HepG2 (cell line): ENCODE data around the gene GFAP. TPM values are rescaled to one million over a fixed set of nuclear protein-coding genes. Genes with fewer than 3 reads are reported as not detected.

Experiments
- ATAC-seq: fragments of 200-7000 bp; cut with Tn5 transposase; 3 replicates; pipeline ENCODE4 v1.9.1; 2020; ENCODE audit warnings: mild to moderate bottlenecking, moderate library complexity
- BruUV-seq: library from RNA; stranded (reverse); fragments of 400-500 nt; replicated peaks from 2 replicates; lab custom pipeline; 2021; lab: Mats Ljungman, UMichigan
- CTCF ChIA-PET: fragments of 300-600 bp; formaldehyde crosslinking; extraction: SDS; loops from one replicate; lab custom pipeline; 2021; ENCODE audit warnings: low total read pairs, inconsistent platforms, low intra/inter-chr PET ratio; lab: Yijun Ruan, JAX
- POLR2A ChIA-PET: fragments of 350-600 bp; sonication (Branson Sonifier 250); formaldehyde crosslinking; loops from one replicate; lab custom pipeline; 2020; ENCODE audit warnings: antibody characterized with exemption, inconsistent platforms; lab: Yijun Ruan, JAX
- DNase-seq: peaks from one replicate; pipeline ENCODE4 v3.0.0-alpha.2; 2015; ENCODE audit warnings: low spot score
- FAIRE-seq: peaks from 3 replicates; lab custom pipeline; 2011; peaks lifted over from hg19 to GRCh38; lab: Jason Lieb, UNC
- H2AFZ ChIP-seq: one replicate; pipeline ENCODE4 v1.6.1; 2011; ENCODE audit warnings: low read length, inconsistent platforms
- H3K27ac ChIP-seq: fragments of 300-600 bp; 3 replicates; pipeline ENCODE4 v1.8.0; 2011; ENCODE audit warnings: mixed run types, mild to moderate bottlenecking, mixed read lengths, low read length, inconsistent platforms; ENCODE audit not compliant: insufficient read depth; ENCODE audit errors: extremely low read length
- H3K27me3 ChIP-seq, 2 experiments: fragments of 200-600 bp in 1 of 2; 2 replicates in 1 of 2; 3 replicates in 1 of 2; pipeline versions ENCODE4 v1.6.0 to v1.8.0; 2011; ENCODE audit warnings: low read length in 2 of 2, mild to moderate bottlenecking in 2 of 2, moderate library complexity in 2 of 2, inconsistent platforms in 1 of 2; ENCODE audit not compliant: insufficient read depth in 2 of 2, control insufficient read depth in 1 of 2
- H3K36me3 ChIP-seq, 2 experiments: fragments of 200-600 bp in 1 of 2; replicated peaks in 1 of 2; 2 replicates in 1 of 2; 3 replicates in 1 of 2; pipeline versions ENCODE4 v1.5.1 to v1.8.0; 2011; ENCODE audit warnings: low read length in 2 of 2, inconsistent platforms in 1 of 2; ENCODE audit not compliant: insufficient read depth in 2 of 2, control insufficient read depth in 1 of 2
- H3K4me1 ChIP-seq: 2 replicates; pipeline ENCODE4 v1.5.1; 2012; ENCODE audit warnings: low read length, inconsistent platforms; ENCODE audit not compliant: insufficient read depth
- H3K4me2 ChIP-seq: 2 replicates; pipeline ENCODE4 v1.6.0; 2011; ENCODE audit warnings: low read depth, low read length, inconsistent platforms
- H3K4me3 ChIP-seq, 3 experiments: fragments of 200-600 bp in 1 of 3; sonication (generic), shearing (Covaris generic) in 1 of 3; replicated peaks in 1 of 3; 2 replicates each; pipeline ENCODE4 v1.5.1; 2011 to 2016; ENCODE audit warnings: low read length in 3 of 3, inconsistent platforms in 2 of 3, low read depth in 2 of 3, mild to moderate bottlenecking in 2 of 3, control low read depth in 1 of 3, mixed read lengths in 1 of 3; ENCODE audit not compliant: insufficient read depth in 1 of 3
- H3K79me2 ChIP-seq: one replicate; pipeline ENCODE4 v1.6.1; 2011; ENCODE audit warnings: low read length, inconsistent platforms; ENCODE audit not compliant: insufficient read depth
- H3K9ac ChIP-seq: 2 replicates; pipeline ENCODE4 v1.6.0; 2011; ENCODE audit warnings: mild to moderate bottlenecking, low read depth, low read length, inconsistent platforms; ENCODE audit not compliant: insufficient read depth
- H3K9me3 ChIP-seq: 2 replicates; pipeline ENCODE4 v1.5.1; 2012; ENCODE audit warnings: mild to moderate bottlenecking, low read length
- H4K20me1 ChIP-seq: 2 replicates; pipeline ENCODE4 v1.6.0; 2011; ENCODE audit warnings: inconsistent platforms, mild to moderate bottlenecking, low read length, moderate library complexity; ENCODE audit not compliant: insufficient read depth
- HNF4A ChIP-seq: sonication (generic); formaldehyde crosslinking; IDR thresholded peaks from 2 replicates; pipeline ENCODE4 v1.4.0; 2020; ENCODE audit warnings: missing genetic modification reagents
- KDM3A ChIP-seq: IDR thresholded peaks from 2 replicates; pipeline ENCODE4 v1.6.1; 2018; ENCODE audit warnings: low read depth, missing compliant biosample characterization
- MEIS2 ChIP-seq: sonication (generic); formaldehyde crosslinking; IDR thresholded peaks from 2 replicates; pipeline ENCODE4 v1.9.0; 2021; ENCODE audit warnings: mild to moderate bottlenecking, missing genetic modification reagents
- MIXL1 ChIP-seq: IDR thresholded peaks from 2 replicates; pipeline ENCODE4 v1.6.1; 2016
- NR2C2 ChIP-seq: sonication (generic); formaldehyde crosslinking; IDR thresholded peaks from 2 replicates; pipeline ENCODE4 v1.4.0; 2020; ENCODE audit warnings: missing genetic modification reagents, mild to moderate bottlenecking, moderate library complexity, borderline replicate concordance
- NR2F6 ChIP-seq, 2 experiments: IDR thresholded peaks; 2 replicates each; pipeline ENCODE4 v1.6.1; 2016; ENCODE audit warnings: antibody characterized with exemption in 1 of 2, mild to moderate bottlenecking in 1 of 2
- NR3C1 ChIP-seq: sonication (generic); formaldehyde crosslinking; IDR thresholded peaks from 2 replicates; pipeline ENCODE4 v1.4.0; 2020; ENCODE audit warnings: missing genetic modification reagents
- RARA ChIP-seq: IDR thresholded peaks from 2 replicates; pipeline ENCODE4 v1.6.1; 2016; ENCODE audit warnings: missing genetic modification reagents, missing compliant biosample characterization
- SMAD1 ChIP-seq: sonication (generic); formaldehyde crosslinking; IDR thresholded peaks from 2 replicates; pipeline ENCODE4 v1.4.0; 2020; ENCODE audit warnings: missing genetic modification reagents, low read depth, mild to moderate bottlenecking, borderline replicate concordance
- ZFP1 ChIP-seq: IDR thresholded peaks from 2 replicates; pipeline ENCODE4 v1.6.1; 2016
- ZFX ChIP-seq: sonication (generic); formaldehyde crosslinking; IDR thresholded peaks from 2 replicates; pipeline ENCODE4 v1.4.0; 2020; ENCODE audit warnings: mild to moderate bottlenecking, low read depth, missing genetic modification reagents, moderate library complexity
- ZNF362 ChIP-seq: sonication (generic); formaldehyde crosslinking; IDR thresholded peaks from 2 replicates; pipeline ENCODE4 v1.4.0; 2020; ENCODE audit warnings: missing genetic modification reagents, mild to moderate bottlenecking, borderline replicate concordance
- ZNF740 ChIP-seq: sonication (generic); formaldehyde crosslinking; IDR thresholded peaks from 2 replicates; pipeline ENCODE4 v1.4.0; 2020; ENCODE audit warnings: missing genetic modification reagents
- WGBS: methylation state at CpG from one replicate; pipeline ENCODE4 v1.1.6; 2017; ENCODE audit warnings: low lambda C conversion rate; 5-methylcytosine and 5-hydroxymethylcytosine counted together
- in situ Hi-C: cut with HindIII; loops from 2 replicates; pipeline ENCODE4 v1.10.0; 2017; ENCODE audit warnings: low pct_unique_long_range_greater_than_20kb; ENCODE audit not compliant: extremely low pct_ligation_motif_present
- intact Hi-C: fragments of 100-400 bp; cut with micrococcal nuclease; formaldehyde crosslinking; loops from one replicate; pipeline ENCODE4 v1.10.0; 2022; ENCODE audit not compliant: unreplicated experiment
- polyA plus RNA-seq, 8 experiments: library from polyadenylated mRNA; depleted of rRNA in 3 of 8; stranded (reverse) in 7 of 8; unstranded in 1 of 8; fragments of >200 nt; fragmentation: Illumina TruSeq in 4 of 8; extraction: Trizol in 4 of 8; gene quantifications; 2 replicates each; pipeline versions ENCODE4 v1.2.1 to v1.2.3, GENCODE V29; 2011 to 2016; ENCODE audit warnings: low read depth in 4 of 8, missing spikeins in 1 of 8, mixed read lengths in 1 of 8; ENCODE audit not compliant: insufficient read depth in 1 of 8
- total RNA-seq, 5 experiments: library from RNA; depleted of rRNA; stranded (reverse); fragments of >200 nt; fragmentation: Illumina TruSeq; extraction: Trizol; gene quantifications; 2 replicates each; pipeline ENCODE4 v1.2.3, GENCODE V29; 2016; ENCODE audit warnings: low read depth in 1 of 5
- TF ChIP-seq, protein P1 (sequence below): sonication (generic); formaldehyde crosslinking; IDR thresholded peaks from 2 replicates; pipeline ENCODE4 v1.5.1; 2020; ENCODE audit warnings: mild to moderate bottlenecking, missing genetic modification reagents, moderate library complexity
- TF ChIP-seq, protein P2 (sequence below): sonication (generic); formaldehyde crosslinking; IDR thresholded peaks from 2 replicates; pipeline ENCODE4 v1.4.0; 2020; ENCODE audit warnings: missing genetic modification reagents

Gene GFAP
- total and polyA plus RNA-seq, 2 of the 13 experiments (the other 11 are each of a cell fraction or from before 2014, with no cell fraction given): 0.11 to 0.29 TPM

DNA sequence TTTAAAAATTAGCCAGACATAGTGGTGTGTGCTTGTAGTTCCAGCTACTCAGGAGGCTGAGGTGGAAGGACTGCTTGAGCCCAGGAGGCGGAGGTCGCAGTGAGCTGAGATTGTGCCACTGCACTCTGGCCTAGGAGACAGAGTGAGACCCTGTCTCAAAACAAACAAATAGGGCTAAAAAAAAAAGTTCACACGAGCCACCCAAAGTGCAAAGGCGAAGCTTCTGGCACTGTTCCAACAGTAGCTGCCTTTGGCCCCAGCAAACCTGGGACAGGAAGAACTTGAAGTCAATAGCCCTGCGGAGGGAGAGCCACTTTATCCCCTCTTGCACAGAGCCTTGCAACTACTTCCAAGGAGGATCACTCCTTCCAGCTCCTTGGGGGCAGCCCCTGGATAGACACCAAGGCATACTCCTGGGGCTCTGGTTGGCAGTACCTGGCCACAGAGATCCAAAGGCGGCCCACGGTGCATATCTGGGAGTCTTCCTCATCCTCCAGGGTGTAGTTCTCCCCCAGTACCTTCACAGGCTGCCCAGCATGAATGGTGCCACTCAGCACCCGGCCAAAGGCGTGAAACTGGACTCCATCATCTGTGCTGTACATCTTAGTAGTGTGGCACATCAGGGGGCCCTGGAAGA, 52.9 kb downstream of the GFAP start:
- Histone ChIP-seq H3K36me3 (peaks cover 50 to 76% of the 10 kb centered on the region in 2 experiments), H3K27ac (peak overlapping the region; percentile 14), H3K9me3 (no peaks in the 10 kb centered on the region), H3K27me3 (no peaks in the 10 kb centered on the region), H3K9ac (no peak overlapping the region), H4K20me1 (0 out of 2 replicates have a peak, but pooled peaks cover 4% of the 10 kb centered on the region), H3K79me2 (no peaks in the 10 kb centered on the region), H3K4me2 (no peak overlapping the region), H3K4me1 (peaks cover 29% of the 10 kb centered on the region), H2AFZ (no peak overlapping the region), H3K4me3 (no peak overlapping the region)
- BruUV-seq: no TSS peak
- ATAC-seq (peak; percentile 62), DNase-seq (peak; percentile 41), FAIRE-seq (peak; percentile 44)
- ChIA-PET POLR2A (interaction anchor here (0.6 to 1.5 kb wide), 2 partner anchors 87 to 89 kb away, joined by 3 to 4 read pairs; no protein-coding TSS in a partner anchor), CTCF (interaction anchor here (3.8 kb wide), 1 partner anchor 88 kb away, joined by 66 read pairs; no protein-coding TSS in a partner anchor)
- 64% methylated on average over 8 of the region's 9 CpGs for WGBS
- in situ Hi-C loops: no loop called here
- intact Hi-C loops: no loop called here
- TF ChIP-seq NR3C1 (CRISPR knock-in tag) (no peak), NR2F6 (IDR thresholded peaks at IDR 0.05) (0 out of 2 replicates have a peak, but pooled peaks have one; percentile 31), NR2F6 (CRISPR knock-in tag; IDR thresholded peaks at IDR 0.05) (peak; percentile 12; the same call in 1 of the 2 replicates), ZFX (0 out of 2 replicates have a peak, but pooled peaks have one; percentile 35), MEIS2 (peak; percentile 56; the same call in 1 of the 2 replicates), ZNF740 (CRISPR knock-in tag) (no peak), KDM3A (CRISPR knock-in tag) (no peak), RARA (peak; percentile 34), HNF4A (CRISPR knock-in tag) (peak; percentile 78), ZFP1 (CRISPR knock-in tag) (no peak), ZNF362 (CRISPR knock-in tag) (peak; percentile 97), MIXL1 (CRISPR knock-in tag) (0 out of 2 replicates have a peak, but pooled peaks have one; percentile 41), NR2C2 (CRISPR knock-in tag) (peak; percentile 30; the same call in 1 of the 2 replicates), SMAD1 (CRISPR knock-in tag) (no peak)
- TF ChIP-seq, protein P1, sequence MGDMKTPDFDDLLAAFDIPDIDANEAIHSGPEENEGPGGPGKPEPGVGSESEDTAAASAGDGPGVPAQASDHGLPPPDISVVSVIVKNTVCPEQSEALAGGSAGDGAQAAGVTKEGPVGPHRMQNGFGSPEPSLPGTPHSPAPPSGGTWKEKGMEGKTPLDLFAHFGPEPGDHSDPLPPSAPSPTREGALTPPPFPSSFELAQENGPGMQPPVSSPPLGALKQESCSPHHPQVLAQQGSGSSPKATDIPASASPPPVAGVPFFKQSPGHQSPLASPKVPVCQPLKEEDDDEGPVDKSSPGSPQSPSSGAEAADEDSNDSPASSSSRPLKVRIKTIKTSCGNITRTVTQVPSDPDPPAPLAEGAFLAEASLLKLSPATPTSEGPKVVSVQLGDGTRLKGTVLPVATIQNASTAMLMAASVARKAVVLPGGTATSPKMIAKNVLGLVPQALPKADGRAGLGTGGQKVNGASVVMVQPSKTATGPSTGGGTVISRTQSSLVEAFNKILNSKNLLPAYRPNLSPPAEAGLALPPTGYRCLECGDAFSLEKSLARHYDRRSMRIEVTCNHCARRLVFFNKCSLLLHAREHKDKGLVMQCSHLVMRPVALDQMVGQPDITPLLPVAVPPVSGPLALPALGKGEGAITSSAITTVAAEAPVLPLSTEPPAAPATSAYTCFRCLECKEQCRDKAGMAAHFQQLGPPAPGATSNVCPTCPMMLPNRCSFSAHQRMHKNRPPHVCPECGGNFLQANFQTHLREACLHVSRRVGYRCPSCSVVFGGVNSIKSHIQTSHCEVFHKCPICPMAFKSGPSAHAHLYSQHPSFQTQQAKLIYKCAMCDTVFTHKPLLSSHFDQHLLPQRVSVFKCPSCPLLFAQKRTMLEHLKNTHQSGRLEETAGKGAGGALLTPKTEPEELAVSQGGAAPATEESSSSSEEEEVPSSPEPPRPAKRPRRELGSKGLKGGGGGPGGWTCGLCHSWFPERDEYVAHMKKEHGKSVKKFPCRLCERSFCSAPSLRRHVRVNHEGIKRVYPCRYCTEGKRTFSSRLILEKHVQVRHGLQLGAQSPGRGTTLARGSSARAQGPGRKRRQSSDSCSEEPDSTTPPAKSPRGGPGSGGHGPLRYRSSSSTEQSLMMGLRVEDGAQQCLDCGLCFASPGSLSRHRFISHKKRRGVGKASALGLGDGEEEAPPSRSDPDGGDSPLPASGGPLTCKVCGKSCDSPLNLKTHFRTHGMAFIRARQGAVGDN (CRISPR knock-in tag): peak; percentile 36
- TF ChIP-seq, protein P2, sequence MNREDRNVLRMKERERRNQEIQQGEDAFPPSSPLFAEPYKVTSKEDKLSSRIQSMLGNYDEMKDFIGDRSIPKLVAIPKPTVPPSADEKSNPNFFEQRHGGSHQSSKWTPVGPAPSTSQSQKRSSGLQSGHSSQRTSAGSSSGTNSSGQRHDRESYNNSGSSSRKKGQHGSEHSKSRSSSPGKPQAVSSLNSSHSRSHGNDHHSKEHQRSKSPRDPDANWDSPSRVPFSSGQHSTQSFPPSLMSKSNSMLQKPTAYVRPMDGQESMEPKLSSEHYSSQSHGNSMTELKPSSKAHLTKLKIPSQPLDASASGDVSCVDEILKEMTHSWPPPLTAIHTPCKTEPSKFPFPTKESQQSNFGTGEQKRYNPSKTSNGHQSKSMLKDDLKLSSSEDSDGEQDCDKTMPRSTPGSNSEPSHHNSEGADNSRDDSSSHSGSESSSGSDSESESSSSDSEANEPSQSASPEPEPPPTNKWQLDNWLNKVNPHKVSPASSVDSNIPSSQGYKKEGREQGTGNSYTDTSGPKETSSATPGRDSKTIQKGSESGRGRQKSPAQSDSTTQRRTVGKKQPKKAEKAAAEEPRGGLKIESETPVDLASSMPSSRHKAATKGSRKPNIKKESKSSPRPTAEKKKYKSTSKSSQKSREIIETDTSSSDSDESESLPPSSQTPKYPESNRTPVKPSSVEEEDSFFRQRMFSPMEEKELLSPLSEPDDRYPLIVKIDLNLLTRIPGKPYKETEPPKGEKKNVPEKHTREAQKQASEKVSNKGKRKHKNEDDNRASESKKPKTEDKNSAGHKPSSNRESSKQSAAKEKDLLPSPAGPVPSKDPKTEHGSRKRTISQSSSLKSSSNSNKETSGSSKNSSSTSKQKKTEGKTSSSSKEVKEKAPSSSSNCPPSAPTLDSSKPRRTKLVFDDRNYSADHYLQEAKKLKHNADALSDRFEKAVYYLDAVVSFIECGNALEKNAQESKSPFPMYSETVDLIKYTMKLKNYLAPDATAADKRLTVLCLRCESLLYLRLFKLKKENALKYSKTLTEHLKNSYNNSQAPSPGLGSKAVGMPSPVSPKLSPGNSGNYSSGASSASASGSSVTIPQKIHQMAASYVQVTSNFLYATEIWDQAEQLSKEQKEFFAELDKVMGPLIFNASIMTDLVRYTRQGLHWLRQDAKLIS (CRISPR knock-in tag): no peak
